ENCODE measurements around the gene POP7.

- TF ChIP-seq CTCF (IDR thresholded peaks at IDR 0.05) (no peak), POLR2A (IDR thresholded peaks at IDR 0.05) (no peak)
Observed at GRCh38 chr7:100686201-100686821, 19.6 kb upstream of the POP7 start.
